Astrocyte of the spinal cord (primary cell): ENCODE measurements around the gene ABCA2.

Experiments
- DNase-seq: peaks from one replicate; pipeline ENCODE4 v3.0.0; 2011; ENCODE audit warnings: low read depth, low spot score
- H3K4me3 ChIP-seq: 2 replicates; pipeline ENCODE4 v1.5.1; 2011; ENCODE audit warnings: low read depth, mild to moderate bottlenecking, low read length, moderate library complexity
- in situ Hi-C: cut with HindIII; loops from 2 replicates; pipeline ENCODE4 v1.10.0; 2017; ENCODE audit warnings: low sequenced_read_pairs
- TF ChIP-seq, protein P1 (sequence below): IDR thresholded peaks from 2 replicates; pipeline ENCODE4 v1.5.1; 2012; ENCODE audit warnings: low read depth, mild to moderate bottlenecking, low read length, inconsistent platforms

ABCA2 gene

DNA sequence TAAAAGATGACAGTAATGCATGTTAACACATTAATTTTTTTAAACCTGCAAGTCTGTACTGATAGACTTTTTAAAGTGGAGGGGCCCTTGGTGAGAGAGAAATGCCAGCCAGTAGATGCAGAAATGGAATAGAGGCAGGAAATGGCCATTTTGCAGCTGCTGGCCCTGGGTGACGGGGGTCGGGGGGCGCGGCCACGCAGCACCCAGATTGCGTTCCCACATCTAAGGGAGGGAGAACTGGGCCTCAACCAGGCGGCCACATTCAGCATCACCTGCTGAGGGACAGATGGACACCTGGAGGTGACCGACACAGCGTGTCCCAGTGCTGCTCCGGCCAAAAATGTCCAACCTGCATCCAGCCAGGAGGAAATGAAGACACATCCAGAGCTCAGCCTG lies 25.4 kb downstream of the ABCA2 start:
- TF ChIP-seq, protein P1, sequence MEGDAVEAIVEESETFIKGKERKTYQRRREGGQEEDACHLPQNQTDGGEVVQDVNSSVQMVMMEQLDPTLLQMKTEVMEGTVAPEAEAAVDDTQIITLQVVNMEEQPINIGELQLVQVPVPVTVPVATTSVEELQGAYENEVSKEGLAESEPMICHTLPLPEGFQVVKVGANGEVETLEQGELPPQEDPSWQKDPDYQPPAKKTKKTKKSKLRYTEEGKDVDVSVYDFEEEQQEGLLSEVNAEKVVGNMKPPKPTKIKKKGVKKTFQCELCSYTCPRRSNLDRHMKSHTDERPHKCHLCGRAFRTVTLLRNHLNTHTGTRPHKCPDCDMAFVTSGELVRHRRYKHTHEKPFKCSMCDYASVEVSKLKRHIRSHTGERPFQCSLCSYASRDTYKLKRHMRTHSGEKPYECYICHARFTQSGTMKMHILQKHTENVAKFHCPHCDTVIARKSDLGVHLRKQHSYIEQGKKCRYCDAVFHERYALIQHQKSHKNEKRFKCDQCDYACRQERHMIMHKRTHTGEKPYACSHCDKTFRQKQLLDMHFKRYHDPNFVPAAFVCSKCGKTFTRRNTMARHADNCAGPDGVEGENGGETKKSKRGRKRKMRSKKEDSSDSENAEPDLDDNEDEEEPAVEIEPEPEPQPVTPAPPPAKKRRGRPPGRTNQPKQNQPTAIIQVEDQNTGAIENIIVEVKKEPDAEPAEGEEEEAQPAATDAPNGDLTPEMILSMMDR, result no peak
- DNase-seq, result no peak
- in situ Hi-C loops, result no loop called here

DNA sequence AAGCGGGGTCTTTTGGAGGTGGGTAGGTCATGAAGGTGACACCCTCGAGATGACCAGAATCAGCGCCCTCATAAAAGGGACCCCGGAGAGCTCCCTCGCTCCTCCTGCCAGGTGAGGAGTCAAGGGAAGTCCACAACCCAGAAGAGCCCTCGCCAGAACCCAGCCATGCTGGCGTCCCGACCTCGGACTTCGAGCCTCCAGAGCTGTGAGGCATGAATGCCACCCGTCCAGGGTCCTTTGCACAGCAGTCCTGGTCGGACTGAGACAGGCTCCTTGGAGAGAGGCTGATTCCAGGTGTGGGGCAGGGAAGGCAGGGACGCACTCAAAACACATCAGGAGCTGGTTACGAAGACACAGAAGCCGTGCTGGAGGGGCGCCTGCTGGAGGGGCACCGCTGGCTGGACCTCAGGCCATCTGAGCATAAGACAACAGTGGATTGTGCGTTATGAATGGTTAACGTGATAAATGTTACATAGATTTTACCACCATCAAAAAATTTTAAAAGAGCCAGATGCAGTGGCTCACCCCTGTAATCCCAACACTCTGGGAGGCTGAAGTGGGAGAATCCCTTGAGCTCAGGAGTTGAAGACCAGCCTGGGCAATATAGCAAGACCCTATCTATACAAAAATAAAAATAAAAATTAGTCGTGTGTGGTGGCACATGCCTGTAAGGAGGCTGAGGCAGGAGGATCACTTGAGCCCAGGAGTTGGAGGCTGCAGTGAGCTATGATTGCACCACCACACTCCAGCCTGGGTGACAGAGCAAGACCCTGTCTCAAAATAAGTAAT lies 26.0 kb downstream of the ABCA2 start:
- in situ Hi-C loops, result no loop called here
- no peak overlapping the region for H3K4me3 ChIP-seq
- TF ChIP-seq, protein P1, result no peak
- no peak for DNase-seq

More for the DNA sequence above, 25.4 kb downstream of the ABCA2 start:
- H3K4me3 ChIP-seq, result no peak overlapping the region

DNA sequence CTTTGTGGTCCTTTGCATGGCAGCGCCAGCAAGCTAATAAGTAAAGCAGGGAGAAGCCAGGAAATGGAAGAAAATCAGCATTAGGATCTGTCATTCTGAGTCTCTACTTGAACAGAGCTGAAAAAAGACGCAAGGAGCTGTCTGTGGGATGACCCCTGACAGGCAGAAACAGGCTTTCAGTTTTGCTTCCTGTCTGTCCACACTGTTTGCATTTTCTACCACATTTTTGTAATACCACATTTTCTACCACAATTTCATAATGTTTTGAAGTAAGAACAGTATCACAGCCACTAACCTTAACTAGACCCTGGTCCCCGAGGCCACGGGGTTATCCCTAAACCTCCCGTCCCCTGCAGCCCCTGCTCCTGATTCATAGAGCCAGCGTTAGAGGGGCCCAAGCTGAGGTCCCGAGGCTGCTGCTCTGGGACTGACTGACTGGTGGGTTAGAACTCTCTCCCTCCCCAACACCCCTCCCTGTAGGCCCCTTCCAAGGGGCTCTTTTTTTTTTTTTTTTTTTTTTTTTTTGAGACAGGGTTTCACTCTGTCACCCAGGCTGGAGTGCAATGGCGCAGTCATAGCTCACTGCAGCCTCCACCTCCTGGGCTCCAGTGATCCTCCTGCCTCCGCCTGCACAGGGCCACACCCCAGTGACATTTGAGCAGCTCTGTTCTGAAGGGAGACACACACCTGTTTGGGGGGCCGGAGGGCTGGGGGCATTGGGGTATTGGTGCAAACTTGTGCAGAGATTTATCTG lies 27.7 kb downstream of the ABCA2 start:
- in situ Hi-C loops, result no loop called here
- peak; percentile 53 for DNase-seq
- TF ChIP-seq, protein P1, result no peak
- H3K4me3 ChIP-seq, result no peak overlapping the region

DNA sequence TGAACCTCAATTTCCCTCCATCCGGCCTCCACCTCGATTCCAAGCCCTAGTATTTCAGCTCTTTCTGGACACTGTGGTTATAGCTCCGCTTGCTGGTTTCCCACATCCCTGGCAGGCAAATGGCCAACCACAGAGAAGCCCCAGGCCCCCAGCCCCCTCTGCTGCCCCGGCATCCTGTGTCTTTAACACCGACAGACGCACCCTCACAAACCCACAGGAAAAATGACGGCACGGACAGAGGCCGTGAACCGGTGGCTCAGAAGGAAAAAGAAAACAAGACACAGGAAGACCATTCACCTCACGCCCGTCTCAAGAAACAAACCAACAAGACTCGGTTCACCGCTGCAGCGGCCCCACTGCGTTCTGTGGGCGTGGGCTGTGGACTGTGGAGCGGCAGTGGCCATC lies 30.2 kb downstream of the ABCA2 start:
- DNase-seq, result peak; percentile 77
- TF ChIP-seq, protein P1, result peak; percentile 48
- no peak overlapping the region for H3K4me3 ChIP-seq
- in situ Hi-C loops, result no loop called here

DNA sequence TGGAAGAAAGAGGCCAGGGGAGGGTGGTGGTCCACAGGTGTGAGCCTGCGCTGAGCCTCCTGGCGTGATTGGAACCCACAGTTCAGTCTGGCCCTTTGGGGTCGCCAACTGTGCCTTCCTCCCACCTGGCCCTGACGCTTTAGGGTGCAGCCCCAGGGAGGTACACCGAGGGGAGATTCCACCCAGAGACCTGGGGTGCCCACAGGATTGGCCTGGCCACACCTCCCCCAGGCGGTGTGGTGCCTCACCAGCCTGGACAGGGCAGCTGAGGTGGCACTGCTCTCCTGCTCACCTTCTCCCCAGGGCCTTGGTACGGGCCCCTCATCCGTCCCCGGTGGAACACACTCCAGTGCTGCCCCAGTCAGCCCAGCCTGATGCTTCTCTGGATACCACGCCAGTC lies 30.7 kb downstream of the ABCA2 start:
- no peak for DNase-seq
- TF ChIP-seq, protein P1, result no peak
- in situ Hi-C loops, result no loop called here
- H3K4me3 ChIP-seq, result no peak overlapping the region

DNA sequence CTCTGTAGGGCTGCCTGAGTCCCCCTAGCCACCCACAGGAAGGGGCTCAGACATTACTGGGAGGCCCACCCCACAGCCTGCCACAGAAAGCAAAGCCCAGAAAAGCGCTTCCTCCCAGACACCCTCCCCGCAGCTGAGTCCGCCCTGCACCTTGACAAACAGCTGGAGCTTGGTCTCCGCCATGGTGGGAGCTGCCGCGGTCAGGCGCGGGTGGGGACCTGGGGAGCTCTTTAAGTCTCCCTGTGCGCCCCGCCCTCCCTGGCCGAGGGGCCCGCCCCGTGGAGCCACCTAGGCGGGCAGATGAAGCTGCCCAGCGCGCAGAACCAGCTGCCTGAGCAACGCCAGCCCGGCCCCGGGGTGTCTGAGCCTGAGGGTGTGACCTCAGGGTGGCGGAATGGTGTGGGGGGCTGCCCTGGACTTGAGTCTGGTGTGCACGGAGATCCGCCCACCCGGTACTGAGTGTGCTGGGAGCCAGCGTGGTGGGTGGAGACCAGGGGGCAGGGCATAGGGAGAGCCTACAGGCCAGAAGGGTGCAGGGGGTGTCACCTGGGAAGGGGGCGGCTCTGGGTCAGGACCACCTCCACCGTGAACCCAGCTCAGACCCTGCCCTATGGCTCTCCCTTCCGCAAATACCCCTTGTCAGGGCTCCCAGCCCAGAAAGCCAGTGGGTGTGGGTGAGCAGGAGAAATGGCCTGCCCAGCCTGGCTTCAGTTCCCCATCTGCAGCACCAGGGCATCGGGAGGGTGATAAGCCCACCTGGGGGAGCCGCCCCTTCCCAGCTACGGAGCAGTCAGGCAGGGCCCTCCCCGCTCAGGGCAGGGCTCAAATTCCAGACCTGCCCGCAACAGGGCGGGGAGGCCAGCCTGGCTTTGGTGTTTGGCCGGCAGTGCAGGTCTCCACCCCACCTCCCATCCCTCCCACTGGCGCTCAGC lies 31.4 kb downstream of the ABCA2 start, which contains the start of gene CLIC3:
Gene CLIC3, minus strand, starts transcription at position 208 of the 932 bp plus-strand sequence. Its CDS starts 25 bp downstream, at position 183.
- in situ Hi-C loops, result no loop called here
- H3K4me3 ChIP-seq, result peak within 1 kb of the TSS; percentile 13
- DNase-seq, result no peak
- TF ChIP-seq, protein P1, result no peak
